Measurements from ENCODE around the gene BSPRY.
A peak's percentile ranks its signal among the peaks of the same experiment; 100 is the strongest.

Gene BSPRY

DNA sequence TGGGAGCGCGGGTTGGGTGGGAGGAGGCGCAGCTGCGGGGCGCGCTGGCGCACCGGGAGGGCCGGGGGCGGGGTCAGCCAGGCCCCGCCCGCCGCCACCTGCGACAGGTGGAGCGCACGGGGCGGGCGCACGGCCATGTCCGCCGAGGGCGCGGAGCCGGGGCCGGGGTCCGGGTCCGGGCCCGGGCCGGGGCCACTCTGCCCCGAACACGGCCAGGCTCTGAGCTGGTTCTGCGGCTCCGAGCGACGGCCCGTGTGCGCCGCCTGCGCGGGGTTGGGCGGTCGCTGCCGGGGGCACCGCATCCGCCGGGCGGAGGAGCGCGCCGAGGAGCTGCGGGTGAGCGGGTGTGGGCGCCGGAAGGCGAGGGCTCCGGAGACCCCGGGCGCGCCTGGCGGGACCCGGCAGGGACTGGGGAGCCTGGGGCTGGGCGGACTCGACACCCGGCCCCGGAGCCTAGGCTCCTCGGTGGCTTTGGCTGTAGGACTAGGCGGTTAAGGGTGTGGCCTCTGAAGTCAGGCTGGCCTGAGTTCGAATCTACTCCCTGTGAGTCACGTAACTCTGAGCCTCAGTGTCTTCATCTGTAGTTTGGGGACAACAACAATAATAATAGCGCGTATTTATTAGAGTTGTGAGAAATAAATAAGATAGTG lies at the start of gene BSPRY:
Gene BSPRY, plus strand, starts transcription at position 97 of the 650 bp plus-strand sequence. Its CDS starts 39 bp downstream, at position 136.
- peak; percentile 27 for DNase-seq

DNA sequence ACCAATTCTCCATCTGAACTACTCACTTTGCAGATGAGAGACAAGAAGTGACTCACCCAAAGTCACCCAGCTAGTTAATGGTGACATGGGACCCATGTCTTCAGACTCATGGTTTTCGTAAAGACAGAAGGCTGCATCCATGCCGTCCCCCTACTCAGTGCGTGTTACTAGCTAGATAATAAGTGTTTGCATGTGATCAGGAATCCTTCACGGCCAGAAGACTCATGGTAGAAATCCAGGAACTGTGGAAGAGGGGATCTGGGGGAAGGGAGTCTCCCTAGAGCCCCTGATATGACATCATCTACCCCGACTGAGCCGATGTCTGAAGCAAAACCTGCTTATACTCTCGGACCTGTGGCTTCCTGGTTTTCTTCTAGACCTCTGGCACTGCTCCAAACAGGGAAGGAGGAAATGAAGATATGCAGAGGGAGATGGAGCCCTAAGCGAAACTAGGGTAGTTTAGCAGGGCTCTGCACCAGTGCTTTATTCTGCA lies 49.5 kb upstream of the BSPRY start:
- DNase-seq = peak; percentile 3

DNA sequence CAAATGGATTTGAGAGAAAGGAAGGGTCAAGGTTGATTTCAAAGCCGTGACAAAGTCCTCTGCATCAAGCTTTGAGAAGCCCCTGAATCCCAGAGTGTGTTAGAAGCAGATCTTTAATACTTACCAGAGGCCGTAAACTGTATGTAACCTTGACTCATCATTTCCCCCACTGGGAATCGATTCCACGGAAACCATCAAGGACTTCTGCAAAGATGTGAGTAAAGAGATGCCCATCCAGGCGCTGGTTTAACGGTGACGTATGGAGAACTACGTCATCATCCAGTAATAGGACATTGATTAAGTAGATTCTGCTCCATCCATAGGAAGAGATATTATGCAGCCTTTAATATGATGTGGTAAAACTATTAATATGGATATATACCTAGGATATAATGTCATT lies 47.8 kb upstream of the BSPRY start:
- DNase-seq = no peak

DNA sequence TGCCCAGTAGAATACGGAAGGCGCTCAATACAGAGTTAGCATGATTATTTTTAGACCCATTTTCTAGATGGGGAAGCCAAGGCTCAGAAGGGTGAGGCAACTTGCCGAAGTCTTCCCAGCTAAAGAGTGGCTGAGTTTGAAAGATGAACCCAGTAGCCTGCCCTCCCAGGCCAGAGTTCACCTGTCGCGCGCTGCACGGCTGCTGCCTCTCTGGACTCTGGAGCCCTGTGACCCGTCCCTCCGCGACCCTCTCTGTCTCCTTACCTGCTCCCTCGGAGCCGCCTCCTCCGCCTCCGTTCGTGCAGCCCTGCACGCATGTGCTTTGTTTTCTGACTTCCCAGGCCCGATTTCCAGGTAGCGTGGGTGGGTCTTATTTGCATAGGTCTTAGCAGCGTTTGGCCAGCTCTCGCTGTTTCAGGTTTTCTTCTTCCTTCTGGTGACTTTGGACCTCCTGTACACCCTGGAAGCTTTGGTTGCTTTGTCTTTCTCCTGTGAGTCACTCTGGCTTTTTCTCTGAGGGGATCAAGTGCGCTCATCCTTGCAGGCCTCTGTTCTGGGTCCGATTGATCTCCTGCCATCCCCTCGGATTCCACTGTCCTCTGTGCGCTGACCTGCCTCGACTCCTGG lies 46.4 kb upstream of the BSPRY start, which contains the start of gene RNF183:
Gene RNF183, minus strand, starts transcription at position 585 of the 627 bp plus-strand sequence. CDS start 5,192 bp downstream, outside the sequence.
- peak; percentile 10 for DNase-seq

DNA sequence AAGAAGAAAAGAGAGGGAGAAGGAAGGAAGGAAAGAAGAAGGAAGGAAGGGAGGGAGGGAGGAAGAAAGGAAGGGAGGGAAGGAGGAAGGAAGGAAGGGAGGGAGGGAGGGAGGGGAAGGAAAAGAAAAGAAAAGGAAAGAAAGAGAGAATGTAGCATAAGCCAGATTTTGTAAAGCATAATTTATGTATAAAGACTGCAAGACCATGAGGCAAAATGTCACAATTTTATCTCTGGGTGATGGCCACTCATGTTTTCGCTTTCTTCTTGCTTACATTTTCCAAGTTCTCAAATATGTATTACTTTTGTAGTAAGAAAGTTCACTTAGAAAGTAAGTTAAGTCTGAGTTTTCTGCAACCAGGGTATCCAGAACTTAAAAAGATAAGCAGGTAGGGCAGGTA lies 42.8 kb upstream of the BSPRY start:
- no peak for DNase-seq

DNA sequence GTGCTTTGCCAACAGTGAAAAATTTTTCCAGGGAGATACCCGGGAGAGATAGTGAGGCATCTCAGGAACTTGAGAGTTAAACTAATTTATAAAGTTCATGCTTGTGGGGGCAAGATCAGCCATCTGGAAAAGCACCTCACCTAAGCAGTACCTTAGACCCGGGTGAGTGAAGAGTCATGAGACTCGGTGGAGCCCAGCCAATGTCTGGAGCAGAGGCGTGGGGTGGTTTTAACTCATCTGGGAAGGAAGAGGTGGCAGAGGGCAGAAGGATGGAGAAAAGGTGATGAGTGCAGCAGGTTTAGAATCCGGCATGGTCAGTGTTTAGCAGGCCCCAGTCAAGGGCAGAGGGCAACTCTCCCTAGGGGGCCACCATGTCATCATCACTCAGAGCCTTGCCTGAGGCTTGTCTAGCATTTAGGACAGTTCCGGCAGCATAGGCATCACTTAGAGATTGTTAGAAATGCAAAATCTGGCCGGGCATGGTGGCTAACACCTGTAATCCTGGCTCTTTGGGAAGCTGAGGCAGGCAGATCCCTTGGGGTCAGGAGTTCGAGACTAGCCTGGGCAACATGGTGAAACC lies 41.9 kb upstream of the BSPRY start:
- no peak for DNase-seq

DNA sequence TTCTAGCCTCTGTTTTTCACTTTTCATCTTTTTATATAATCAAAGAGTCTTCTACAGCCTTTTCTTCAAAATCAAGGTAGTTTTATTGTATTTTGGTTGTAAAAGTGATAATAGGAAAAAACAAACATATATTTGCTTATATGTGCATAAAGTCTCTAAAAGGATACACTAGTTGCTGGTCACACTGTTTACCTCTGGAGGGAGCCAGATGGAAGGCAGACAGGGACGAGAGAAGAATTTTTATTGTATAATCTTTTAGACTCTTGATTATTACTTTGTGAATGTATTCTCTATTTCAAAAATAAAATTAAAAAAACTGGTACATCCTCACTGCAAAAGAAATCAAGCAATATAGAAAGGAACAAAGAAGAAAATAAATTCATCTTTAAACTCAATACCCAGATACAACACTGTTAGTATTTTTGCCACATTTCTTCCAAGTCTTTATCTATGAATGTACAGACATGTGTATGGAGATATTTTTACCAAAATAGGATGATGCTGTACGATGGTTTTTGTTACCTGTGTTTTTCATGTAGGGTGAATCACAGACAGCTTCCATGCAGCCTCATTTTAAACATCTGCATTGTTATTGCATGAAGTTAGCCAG lies 40.0 kb upstream of the BSPRY start:
- DNase-seq = peak; percentile 56

DNA sequence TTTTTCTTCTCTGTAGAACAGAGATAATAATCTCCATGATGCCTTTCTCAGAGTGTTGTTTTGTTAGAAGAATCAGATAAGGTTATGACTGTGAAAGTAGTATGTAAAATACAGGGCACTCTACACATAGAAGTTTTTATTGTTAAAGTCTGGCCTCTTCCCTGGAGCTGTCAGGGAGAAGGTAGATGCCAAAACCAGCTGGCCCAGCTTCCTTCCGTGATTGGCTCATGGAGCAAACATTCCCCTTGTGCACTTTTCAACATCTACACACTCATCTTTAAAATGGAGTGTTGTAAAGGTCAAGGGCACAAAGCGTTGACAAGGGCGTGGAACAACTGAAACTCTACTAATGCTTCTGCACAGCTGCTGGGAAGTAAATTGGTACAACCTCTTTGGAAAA lies 38.8 kb upstream of the BSPRY start:
- DNase-seq = no peak

DNA sequence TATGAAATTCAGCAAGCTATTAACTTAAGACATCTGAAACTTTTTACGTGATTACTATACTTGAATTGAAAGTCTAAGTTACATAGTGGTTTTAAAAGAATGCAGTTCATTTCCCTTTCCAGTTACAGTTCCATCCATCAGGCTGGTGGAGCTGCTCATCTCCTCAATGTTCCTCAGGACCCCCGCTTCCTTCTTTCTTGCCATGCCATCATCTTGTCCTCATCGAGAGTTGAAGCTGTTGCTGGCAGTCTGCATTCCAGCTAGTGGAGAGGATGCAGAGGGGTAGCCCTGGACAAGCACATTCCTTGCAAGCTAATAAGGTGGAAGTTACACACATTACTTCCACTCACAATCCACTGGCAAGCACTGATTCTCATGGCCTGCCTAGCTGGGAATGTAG lies 37.4 kb upstream of the BSPRY start:
- no peak for DNase-seq

DNA sequence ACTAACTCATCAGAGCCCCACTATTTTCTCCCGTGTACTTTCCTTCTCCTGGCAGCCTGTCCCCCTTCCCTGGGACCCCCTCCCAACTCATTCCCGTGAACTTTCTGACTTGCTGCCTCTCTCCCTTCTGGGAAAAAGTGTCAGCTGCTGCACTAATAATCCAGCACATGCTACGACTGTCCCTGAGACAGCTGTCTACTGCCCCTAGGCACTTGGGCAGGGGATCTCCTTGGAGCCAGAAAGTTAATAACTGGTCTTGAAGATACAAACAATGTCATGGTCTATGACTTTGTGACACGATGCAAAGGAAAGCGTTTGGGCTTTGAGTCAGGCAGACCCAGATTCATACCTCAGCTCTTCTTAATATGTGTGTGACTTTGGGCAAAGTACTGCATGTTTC lies 36.1 kb upstream of the BSPRY start:
- peak; percentile 33 for DNase-seq

DNA sequence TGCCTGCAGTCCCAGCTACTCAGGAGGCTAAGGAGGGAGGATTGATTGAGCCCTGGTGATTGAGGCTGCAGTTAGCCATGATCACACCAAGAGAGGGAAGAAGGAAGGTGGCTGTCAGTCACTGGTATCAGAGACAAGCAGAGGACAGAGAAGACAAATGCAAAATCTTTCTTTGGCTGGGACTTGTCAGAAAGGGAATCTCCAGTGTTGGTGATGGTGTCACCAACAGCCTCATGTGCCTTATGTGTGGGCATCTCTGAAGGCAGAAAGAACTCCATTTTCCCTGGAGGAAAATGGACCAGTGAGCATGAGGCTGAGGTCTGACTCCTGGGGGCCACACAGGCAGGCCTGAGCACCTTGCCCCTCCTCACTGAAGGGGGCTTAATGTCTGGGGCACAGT lies 34.1 kb upstream of the BSPRY start:
- no peak for DNase-seq

DNA sequence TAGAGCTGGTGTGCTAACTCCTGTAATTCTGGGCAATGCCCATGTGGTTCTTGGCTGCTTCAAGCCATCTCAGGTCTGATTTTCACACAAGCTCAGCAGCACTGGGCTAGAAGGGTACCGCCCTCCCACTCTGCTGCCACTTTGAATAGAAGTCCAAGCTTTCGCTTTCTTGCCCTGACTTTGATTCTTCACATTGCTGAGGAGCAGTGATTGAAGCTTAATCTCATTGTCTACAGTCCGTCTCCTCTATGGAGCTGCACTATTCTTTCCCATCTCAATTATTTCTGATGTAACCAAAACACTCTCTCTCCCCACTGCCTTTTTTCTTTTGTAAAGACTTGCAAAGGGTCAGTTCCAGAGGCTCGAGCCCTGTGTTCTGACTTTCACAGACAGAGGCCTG lies 33.3 kb upstream of the BSPRY start:
- peak; percentile 52 for DNase-seq

DNA sequence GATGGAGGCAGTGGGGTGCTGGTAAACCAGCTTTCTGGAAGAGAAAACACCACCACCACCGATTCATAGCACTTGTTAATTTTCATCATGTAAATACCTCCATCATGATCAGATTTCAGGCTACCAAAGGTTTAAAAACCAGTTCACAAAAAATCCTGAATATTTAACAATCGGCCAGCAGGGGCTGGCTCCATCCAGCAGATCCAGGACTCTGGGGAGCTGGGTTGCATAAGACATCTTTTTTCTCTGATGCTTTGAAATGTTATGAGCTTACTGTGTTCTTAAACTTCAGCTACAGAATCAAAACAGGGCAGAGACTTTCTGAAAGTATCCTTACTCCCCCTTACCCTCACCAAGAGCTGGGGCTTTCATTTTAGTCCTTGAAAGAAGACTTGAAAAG lies 31.6 kb upstream of the BSPRY start:
- DNase-seq = no peak

DNA sequence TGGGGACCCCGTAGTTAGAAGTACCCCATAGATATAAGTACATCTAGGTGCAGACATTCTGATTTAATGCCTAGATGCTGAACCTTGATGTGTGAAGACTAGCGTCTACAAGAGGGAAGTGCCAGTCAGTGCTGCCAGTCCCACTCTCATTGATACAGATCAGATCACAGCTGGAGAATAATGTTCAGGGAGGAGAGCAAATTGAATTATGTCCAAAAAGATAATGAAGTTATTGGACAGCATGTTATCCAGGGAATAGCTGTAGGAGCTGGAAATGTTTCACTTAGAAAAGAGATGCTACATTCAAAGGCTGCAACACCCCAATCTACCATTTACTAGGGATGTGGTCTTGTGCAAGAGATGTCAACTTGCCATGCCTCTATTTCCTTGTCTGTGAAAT lies 30.3 kb upstream of the BSPRY start:
- no peak for DNase-seq

DNA sequence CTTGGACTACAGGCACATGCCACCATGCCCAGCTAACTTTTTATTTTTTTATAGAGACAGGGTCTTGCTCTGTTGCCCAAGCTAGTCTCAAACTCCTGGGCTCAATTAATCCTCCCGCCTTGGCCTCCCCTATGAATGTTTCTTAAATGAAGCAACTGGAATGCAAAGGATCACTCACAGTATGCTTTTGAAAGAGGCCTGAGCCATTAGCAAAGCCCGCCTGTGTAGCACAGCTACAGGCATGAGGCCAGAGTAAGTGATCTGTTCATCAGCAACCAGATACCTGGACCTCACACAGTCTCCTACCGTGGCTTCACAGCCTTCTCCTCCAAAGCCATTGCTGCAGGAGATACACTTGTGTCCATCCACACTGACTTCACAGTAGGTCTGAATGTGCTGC lies 29.3 kb upstream of the BSPRY start:
- DNase-seq = no peak

DNA sequence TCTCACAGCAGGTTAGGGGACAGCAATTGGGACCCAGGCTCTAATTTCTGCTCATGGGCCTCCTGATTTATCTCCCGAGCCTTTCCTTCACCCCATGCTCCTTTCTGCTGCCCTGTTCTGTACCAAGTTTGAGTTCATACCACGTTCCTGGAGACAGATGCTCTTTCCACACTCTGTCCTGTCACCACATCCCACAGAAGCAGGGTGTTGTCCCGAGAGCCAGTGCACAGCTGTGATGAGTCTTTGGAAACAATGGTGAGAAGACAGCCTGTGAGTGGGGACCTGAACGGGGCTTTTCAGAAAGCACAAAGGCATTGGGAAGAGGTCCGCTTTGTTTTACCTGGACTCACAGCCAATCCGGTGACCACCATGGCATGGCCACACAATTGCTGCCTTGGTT lies 26.7 kb upstream of the BSPRY start:
- no peak for DNase-seq

DNA sequence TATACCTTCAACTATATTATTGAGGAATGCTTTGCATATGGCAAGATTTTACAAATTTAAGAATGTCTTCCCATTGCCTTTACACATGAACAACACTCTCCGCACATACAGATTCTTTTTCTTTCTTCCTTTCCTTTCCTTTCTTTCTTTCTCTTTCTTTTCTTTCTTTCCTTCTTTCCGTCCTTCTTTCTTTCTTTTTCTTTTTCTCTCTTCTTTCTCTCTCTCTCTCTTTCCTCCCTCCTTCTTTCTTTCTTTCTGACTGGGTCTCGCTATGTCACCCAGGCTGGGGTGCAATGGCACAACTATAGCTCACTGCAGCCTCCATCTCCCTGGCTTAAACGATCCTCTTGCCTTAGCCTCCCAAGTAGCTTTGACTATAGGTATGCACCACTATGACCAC lies 23.1 kb upstream of the BSPRY start:
- DNase-seq = no peak

DNA sequence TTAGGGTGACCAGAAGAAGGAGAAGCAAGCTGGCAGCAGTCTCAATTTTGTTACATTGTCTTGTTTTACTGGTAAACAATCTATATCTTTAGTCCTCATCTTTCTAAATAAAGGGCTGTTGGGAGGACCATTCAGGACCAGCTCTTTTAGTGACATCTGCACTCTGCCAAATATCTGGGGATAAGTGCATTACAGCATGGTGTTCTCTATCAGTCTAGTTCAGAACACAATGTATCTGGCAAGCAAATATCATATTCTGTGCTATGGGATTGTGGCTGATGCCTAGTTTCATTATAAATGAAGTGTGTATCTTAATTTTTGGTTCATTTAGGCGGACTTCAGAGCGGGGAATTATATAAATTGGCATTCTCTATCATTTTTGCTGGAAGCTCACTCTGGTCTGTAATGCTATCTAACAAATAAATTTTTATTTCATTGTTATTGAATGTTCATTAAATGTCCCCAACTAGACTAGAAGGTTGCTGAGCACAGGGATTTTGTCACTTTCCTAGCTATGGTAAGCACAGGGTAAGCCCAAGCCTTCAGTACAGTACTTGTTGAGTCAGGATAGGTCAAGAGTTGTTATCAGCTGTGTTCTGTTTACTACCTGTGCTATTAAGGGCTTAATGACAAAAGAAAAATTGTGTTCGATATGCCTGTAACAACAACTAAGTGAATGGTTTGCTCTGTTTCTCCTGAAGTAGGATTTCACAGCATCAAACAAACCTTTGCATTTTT lies 21.1 kb upstream of the BSPRY start:
- no peak for DNase-seq

DNA sequence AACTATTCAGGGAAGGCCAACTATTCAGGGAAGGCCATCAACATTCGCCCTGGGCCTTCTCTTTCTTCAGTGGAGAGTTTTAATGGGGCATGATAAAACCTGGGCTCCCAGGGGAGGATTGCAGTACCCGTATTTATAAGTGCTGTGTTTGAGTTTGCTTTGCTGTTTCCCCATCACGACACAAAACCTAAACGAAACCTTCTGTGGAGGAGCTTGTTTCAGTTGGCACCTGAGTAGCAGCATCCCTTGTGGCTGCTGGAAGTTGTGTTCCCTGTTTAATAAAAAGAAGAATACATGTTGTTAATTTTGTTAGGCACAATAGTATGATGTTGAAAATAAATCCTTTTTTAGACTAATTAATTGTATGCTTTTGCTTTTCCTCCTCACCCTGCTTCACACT lies 17.6 kb upstream of the BSPRY start:
- no peak for DNase-seq

DNA sequence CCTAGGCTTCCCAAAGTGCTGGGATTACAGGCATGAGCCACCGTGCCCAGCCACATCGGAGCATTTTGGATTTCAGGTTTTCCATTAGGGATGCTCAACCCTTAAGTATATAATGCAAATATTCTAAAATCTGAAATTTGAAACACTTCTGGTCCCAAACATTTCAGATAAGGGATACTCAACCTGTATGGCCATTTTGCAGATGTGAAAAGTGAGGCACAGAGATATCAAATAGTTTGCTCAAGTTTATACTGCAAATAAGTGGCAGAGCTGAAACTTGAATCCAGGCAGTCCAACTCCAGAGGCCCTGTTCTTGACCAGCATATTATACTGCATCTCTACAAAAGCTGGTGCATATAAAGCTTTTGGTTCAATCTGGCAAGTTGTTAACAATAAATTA lies 11.6 kb upstream of the BSPRY start:
- DNase-seq = no peak

DNA sequence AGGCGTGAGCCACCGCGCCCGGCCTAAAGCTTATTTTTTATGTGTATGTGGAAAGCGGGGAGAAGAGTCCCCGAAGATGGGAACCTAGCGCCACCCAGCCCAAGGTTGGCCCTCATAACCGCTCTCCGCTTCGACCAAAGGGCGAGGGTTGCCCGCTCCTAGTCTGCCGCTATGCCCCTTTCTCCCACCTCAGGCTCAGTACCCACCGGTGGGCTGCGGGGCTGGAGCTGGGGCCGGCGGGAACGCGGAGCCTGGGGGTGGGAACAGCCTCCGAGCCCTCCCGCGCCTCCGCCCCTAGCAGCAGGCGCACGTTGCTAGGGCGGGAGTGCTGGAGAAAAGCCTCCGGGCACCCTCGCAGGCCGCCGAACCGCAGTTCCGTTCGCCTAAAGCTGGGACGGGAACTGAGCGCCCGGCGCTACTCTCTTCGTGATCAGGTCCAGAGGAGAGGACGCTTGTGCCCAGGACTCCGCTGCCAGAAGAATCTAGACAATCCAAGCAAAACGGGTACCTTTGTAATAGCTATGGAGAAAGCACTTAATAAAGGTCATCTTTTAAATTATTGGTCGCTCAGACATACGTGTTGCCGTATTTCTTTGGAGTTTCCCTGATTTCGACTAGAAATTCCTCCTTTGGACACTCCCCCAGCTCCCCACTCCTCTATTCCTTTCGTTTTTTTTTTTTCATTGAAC lies 9.2 kb upstream of the BSPRY start, which contains the start of gene WDR31:
Gene WDR31, minus strand, starts transcription at position 265 of the 689 bp plus-strand sequence. CDS start 8,253 bp downstream, outside the sequence.
- peak; percentile 94 for DNase-seq

DNA sequence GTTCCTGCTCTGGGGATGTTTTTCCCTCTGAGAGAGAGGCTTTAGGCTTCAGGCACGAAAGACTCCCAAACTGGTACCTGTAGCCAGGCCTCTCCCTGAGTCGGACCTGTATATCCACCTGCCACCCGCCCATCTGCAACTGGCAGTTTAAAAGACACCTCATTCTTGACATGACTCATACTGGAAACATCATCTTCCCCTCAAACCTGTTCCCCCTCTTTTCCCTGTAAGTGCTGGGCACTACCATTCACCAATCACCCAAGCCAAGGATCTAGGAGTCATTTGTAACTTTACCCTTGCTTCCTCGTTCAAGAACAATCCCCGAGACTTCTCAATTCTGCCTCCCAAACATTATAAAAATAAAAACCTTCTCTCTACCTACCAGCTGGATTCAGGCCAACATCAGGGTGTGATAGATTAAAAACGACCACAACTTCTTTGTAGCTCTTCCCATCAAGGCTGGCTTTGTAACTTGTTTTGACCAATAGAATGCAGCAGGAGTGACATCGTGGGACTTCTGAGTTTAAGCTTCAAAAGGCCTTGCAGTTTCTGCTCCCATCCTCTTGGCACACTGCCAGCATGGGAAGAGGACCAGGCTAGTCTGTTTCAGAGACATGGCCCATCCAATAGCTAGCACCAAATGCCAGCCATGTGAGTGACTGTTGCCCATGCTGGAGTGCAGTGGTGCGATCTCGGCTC lies 7.5 kb upstream of the BSPRY start:
- no peak for DNase-seq
